ENCODE results near the gene FXR2.
A peak's percentile ranks its signal among the peaks of the same experiment; 100 is the strongest.

The FXR2 gene

DNA sequence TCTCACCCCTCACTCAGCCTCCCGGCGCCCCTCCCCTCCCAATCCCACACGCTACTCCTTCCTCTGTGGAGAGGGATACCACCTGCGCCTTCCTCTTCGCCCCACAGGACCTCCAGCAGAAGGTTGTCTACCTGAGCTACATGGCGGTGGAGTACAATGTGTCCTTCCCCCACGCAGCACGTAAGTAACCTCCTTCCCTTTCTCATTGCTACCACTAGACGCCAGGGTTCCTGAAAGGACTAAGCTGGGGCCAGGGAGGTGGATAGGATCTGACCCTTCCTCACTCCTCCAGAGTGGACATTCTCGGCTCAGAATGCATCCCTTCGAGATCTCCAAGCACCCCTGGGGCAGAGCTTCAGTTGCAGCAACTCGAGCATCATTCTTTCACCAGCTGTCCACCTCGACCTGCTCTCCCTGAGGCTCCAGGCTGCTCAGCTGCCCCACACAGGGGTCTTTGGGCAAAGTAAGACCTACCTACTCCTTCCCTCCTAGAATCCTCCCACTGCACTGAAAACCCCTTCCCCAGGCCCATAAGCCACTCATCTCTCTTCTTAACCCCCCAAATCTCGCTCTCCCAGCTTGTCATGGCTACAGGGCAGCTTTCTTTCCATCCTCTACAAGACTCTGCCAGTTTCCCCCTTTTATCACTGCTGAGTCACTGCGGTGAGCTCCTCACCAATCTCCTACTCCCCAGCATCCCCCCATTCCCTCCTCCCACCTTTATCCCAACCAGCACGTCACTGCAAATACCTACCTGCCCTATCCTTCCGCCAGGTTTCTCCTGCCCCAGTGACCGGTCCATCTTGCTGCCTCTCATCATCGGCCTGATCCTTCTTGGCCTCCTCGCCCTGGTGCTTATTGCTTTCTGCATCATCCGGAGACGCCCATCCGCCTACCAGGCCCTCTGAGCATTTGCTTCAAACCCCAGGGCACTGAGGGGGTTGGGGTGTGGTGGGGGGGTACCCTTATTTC, 33.8 kb downstream of the FXR2 start (continued):
- TF ChIP-seq ZNF701 (tag by site-specific recombination; IDR thresholded peaks at IDR 0.05), result no peak
- TF ChIP-seq FEZF1 (tag by site-specific recombination; IDR thresholded peaks at IDR 0.05), result no peak
- TF ChIP-seq, protein P1, sequence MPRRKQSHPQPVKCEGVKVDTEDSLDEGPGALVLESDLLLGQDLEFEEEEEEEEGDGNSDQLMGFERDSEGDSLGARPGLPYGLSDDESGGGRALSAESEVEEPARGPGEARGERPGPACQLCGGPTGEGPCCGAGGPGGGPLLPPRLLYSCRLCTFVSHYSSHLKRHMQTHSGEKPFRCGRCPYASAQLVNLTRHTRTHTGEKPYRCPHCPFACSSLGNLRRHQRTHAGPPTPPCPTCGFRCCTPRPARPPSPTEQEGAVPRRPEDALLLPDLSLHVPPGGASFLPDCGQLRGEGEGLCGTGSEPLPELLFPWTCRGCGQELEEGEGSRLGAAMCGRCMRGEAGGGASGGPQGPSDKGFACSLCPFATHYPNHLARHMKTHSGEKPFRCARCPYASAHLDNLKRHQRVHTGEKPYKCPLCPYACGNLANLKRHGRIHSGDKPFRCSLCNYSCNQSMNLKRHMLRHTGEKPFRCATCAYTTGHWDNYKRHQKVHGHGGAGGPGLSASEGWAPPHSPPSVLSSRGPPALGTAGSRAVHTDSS (tag by site-specific recombination; IDR thresholded peaks at IDR 0.05), result no peak

DNA sequence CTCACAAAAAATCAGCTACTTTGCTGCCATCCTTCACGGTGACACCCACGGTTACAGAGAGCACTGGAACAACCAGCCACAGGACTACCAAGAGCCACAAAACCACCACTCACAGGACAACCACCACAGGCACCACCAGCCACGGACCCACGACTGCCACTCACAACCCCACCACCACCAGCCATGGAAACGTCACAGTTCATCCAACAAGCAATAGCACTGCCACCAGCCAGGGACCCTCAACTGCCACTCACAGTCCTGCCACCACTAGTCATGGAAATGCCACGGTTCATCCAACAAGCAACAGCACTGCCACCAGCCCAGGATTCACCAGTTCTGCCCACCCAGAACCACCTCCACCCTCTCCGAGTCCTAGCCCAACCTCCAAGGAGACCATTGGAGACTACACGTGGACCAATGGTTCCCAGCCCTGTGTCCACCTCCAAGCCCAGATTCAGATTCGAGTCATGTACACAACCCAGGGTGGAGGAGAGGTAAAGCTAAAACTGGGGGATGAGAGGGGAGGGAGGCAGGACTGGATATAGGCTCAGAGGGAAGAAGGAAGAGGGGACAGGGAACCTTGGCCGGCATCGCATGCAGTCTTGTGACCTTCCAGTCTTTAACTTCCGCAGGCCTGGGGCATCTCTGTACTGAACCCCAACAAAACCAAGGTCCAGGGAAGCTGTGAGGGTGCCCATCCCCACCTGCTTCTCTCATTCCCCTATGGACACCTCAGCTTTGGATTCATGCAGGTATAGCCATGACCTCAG, 34.7 kb downstream of the FXR2 start:
- ChIA-PET CTCF (interaction anchor here (0.5 to 2.6 kb wide), 6 partner anchors 9 to 196 kb away, joined by 3 to 11 read pairs (median 6); partner anchors contain the start of genes TMEM102, TP53 and WRAP53), POLR2A (interaction anchor here (0.6 to 3.7 kb wide), 12 partner anchors 9 to 176 kb away, joined by 3 to 50 read pairs (median 6); partner anchors contain the start of genes ATP1B2, FXR2, POLR2A and SAT2)
- Histone ChIP-seq H3K4me3 (ENCODE audit: low read depth, low read length) (no peak overlapping the region), H3K27ac (ENCODE audit: extremely low read depth, low read depth, low read length) (peak overlapping the region; percentile 47), H3K4me1 (ENCODE audit: control insufficient read depth, insufficient read depth, low read length) (peaks cover 11% of the 10 kb centered on the region; the same call in 1 of the 2 replicates), H3K9me3 (ENCODE audit: control insufficient read depth, insufficient read depth, low read depth, low read length) (no peaks in the 10 kb centered on the region), H3K36me3 (ENCODE audit: control insufficient read depth in 2 of 2, insufficient read depth in 1 of 2, low read length in 2 of 2) (peaks cover 28 to 67% of the 10 kb centered on the region in 2 experiments)
- TF ChIP-seq SP2 (tag by site-specific recombination; IDR thresholded peaks at IDR 0.05) (no peak), ZNF585B (tag by site-specific recombination; IDR thresholded peaks at IDR 0.05) (no peak), ZNF132 (tag by site-specific recombination; IDR thresholded peaks at IDR 0.05; ENCODE audit: borderline replicate concordance) (no peak), ZNF37A (tag by site-specific recombination; IDR thresholded peaks at IDR 0.05) (no peak), ZSCAN16 (tag by site-specific recombination; IDR thresholded peaks at IDR 0.05) (no peak), ZNF335 (tag by site-specific recombination; conservative IDR thresholded peaks at IDR 0.05) (no peak), ZNF530 (tag by site-specific recombination; IDR thresholded peaks at IDR 0.05; ENCODE audit: low read depth) (no peak), FEZF1 (tag by site-specific recombination; IDR thresholded peaks at IDR 0.05) (no peak), ZFP41 (tag by site-specific recombination; IDR thresholded peaks at IDR 0.05; ENCODE audit: borderline replicate concordance) (no peak), ZNF776 (tag by site-specific recombination; IDR thresholded peaks at IDR 0.05; ENCODE audit: borderline replicate concordance) (no peak), MYNN (tag by site-specific recombination; IDR thresholded peaks at IDR 0.05; ENCODE audit: borderline replicate concordance) (no peak), ZNF341 (tag by site-specific recombination; IDR thresholded peaks at IDR 0.05; ENCODE audit: low read depth) (no peak), ZNF112 (tag by site-specific recombination; IDR thresholded peaks at IDR 0.05) (no peak), RBAK (tag by site-specific recombination; IDR thresholded peaks at IDR 0.05) (no peak), ZBTB1 (tag by site-specific recombination; IDR thresholded peaks at IDR 0.05) (no peak), ZSCAN30 (tag by site-specific recombination; IDR thresholded peaks at IDR 0.05) (no peak), ZNF24 (tag by site-specific recombination; IDR thresholded peaks at IDR 0.05) (no peak), ZNF266 (tag by site-specific recombination; IDR thresholded peaks at IDR 0.05; ENCODE audit: low read depth) (no peak), SETDB1 (IDR thresholded peaks at IDR 0.05; ENCODE audit: insufficient read length, low read length) (no peak), ZFHX2 (tag by site-specific recombination; conservative IDR thresholded peaks at IDR 0.05) (peak; percentile 59), ZFP3 (tag by site-specific recombination; IDR thresholded peaks at IDR 0.05; ENCODE audit: low read depth) (no peak)
- TF ChIP-seq, protein P2, sequence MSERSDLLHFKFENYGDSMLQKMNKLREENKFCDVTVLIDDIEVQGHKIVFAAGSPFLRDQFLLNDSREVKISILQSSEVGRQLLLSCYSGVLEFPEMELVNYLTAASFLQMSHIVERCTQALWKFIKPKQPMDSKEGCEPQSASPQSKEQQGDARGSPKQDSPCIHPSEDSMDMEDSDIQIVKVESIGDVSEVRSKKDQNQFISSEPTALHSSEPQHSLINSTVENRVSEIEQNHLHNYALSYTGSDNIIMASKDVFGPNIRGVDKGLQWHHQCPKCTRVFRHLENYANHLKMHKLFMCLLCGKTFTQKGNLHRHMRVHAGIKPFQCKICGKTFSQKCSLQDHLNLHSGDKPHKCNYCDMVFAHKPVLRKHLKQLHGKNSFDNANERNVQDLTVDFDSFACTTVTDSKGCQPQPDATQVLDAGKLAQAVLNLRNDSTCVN (tag by site-specific recombination; optimal IDR thresholded peaks at IDR 0.05), result peak; percentile 20
- TF ChIP-seq, protein P3, sequence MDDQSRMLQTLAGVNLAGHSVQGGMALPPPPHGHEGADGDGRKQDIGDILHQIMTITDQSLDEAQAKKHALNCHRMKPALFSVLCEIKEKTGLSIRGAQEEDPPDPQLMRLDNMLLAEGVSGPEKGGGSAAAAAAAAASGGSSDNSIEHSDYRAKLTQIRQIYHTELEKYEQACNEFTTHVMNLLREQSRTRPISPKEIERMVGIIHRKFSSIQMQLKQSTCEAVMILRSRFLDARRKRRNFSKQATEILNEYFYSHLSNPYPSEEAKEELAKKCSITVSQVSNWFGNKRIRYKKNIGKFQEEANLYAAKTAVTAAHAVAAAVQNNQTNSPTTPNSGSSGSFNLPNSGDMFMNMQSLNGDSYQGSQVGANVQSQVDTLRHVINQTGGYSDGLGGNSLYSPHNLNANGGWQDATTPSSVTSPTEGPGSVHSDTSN (CRISPR knock-in tag; IDR thresholded peaks at IDR 0.05), result no peak
- TF ChIP-seq, protein P4, sequence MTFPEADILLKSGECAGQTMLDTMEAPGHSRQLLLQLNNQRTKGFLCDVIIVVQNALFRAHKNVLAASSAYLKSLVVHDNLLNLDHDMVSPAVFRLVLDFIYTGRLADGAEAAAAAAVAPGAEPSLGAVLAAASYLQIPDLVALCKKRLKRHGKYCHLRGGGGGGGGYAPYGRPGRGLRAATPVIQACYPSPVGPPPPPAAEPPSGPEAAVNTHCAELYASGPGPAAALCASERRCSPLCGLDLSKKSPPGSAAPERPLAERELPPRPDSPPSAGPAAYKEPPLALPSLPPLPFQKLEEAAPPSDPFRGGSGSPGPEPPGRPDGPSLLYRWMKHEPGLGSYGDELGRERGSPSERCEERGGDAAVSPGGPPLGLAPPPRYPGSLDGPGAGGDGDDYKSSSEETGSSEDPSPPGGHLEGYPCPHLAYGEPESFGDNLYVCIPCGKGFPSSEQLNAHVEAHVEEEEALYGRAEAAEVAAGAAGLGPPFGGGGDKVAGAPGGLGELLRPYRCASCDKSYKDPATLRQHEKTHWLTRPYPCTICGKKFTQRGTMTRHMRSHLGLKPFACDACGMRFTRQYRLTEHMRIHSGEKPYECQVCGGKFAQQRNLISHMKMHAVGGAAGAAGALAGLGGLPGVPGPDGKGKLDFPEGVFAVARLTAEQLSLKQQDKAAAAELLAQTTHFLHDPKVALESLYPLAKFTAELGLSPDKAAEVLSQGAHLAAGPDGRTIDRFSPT (tag by site-specific recombination; IDR thresholded peaks at IDR 0.05), result peak; percentile 82
- TF ChIP-seq, protein P5, sequence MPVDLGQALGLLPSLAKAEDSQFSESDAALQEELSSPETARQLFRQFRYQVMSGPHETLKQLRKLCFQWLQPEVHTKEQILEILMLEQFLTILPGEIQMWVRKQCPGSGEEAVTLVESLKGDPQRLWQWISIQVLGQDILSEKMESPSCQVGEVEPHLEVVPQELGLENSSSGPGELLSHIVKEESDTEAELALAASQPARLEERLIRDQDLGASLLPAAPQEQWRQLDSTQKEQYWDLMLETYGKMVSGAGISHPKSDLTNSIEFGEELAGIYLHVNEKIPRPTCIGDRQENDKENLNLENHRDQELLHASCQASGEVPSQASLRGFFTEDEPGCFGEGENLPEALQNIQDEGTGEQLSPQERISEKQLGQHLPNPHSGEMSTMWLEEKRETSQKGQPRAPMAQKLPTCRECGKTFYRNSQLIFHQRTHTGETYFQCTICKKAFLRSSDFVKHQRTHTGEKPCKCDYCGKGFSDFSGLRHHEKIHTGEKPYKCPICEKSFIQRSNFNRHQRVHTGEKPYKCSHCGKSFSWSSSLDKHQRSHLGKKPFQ (tag by site-specific recombination; IDR thresholded peaks at IDR 0.05), result no peak
